Kidney (tissue), 14 donors: ENCODE data around the gene CIBAR2. TPM values are rescaled to one million over a fixed set of nuclear protein-coding genes. Genes with fewer than 3 reads are reported as not detected.

Experiments used
- DNase-seq, 5 donors: peaks; one replicate each; pipeline ENCODE4 v3.0.0-alpha.2; 2013 to 2020
- FAIRE-seq: peaks from 2 replicates; lab custom pipeline; 2012; peaks lifted over from hg19 to GRCh38; lab: Jason Lieb, UNC
- H3K27ac ChIP-seq, 2 donors: one replicate each; pipeline ENCODE4 v1.7.0; 2013; ENCODE audit warnings: low read depth in 2 of 2, low read length in 2 of 2, inconsistent platforms in 1 of 2
- H3K27me3 ChIP-seq: one replicate; pipeline ENCODE4 v1.7.1; 2013; ENCODE audit warnings: low read length, inconsistent platforms; ENCODE audit not compliant: control insufficient read depth, insufficient read depth
- H3K36me3 ChIP-seq, 3 donors: one replicate each; pipeline versions ENCODE4 v1.7.0 to v1.7.1; 2013; ENCODE audit warnings: low read length in 3 of 3, control low read depth in 1 of 3, inconsistent platforms in 1 of 3; ENCODE audit not compliant: insufficient read depth in 3 of 3, control insufficient read depth in 2 of 3
- H3K4me1 ChIP-seq, 3 donors: one replicate each; pipeline versions ENCODE4 v1.7.0 to v1.7.1; 2013; ENCODE audit warnings: low read length in 3 of 3, inconsistent platforms in 1 of 3, low read depth in 1 of 3; ENCODE audit not compliant: control insufficient read depth in 2 of 3, insufficient read depth in 2 of 3
- H3K4me3 ChIP-seq, 3 donors: one replicate each; pipeline versions ENCODE4 v1.7.0 to v1.8.1; 2013; ENCODE audit warnings: low read length in 3 of 3, control low read depth in 1 of 3, inconsistent platforms in 1 of 3
- H3K9ac ChIP-seq, 3 donors: one replicate each; pipeline versions ENCODE4 v1.7.0 to v1.7.1; 2013; ENCODE audit warnings: low read length in 3 of 3, control low read depth in 1 of 3, inconsistent platforms in 1 of 3
- H3K9me3 ChIP-seq, 3 donors: one replicate each; pipeline versions ENCODE4 v1.7.0 to v1.7.1; 2013; ENCODE audit warnings: low read length in 3 of 3, control low read depth in 1 of 3, inconsistent platforms in 1 of 3; ENCODE audit not compliant: control insufficient read depth in 2 of 3, insufficient read depth in 1 of 3
- intact Hi-C: fragments of 100-400 bp; cut with DNase I; formaldehyde crosslinking; loops from one replicate; pipeline ENCODE4 v1.11.1; 2022
- polyA plus RNA-seq: library from polyadenylated mRNA; stranded (reverse); fragments of 350-450 nt; fragmentation: Illumina TruSeq; extraction: RNeasy Lipid Tissue Mini Kit (QIAGEN cat#74804); gene quantifications from one replicate; pipeline ENCODE4 v1.2.3, GENCODE V29; 2014; ENCODE audit warnings: low read depth, low replicate concordance; ENCODE audit not compliant: insufficient read depth
- total RNA-seq: library from RNA; stranded (reverse); fragmentation: NEBNext Ultra II Directional; extraction: Animal tissue kit (Norgen Biotek cat#: 25700); gene quantifications from one replicate; pipeline ENCODE4 v1.2.1, GENCODE V29; 2021
- TF ChIP-seq, protein P1 (sequence below): IDR thresholded peaks from 3 replicates; pipeline ENCODE4 v1.5.1; 2012; ENCODE audit warnings: mild to moderate bottlenecking, moderate library complexity, borderline replicate concordance; ENCODE audit not compliant: insufficient read depth; ENCODE audit errors: extremely low read depth
- donor health status: control.
- donor health status: control.
- donor health status: control.
- donor health status: control.
- donor health status: control.
- donor health status: DM: yes; HTN: yes; CAD: no.
- donor health status: Normal renal cell carcinoma (clear cell type).

Gene CIBAR2
- total and polyA plus RNA-seq, 2 donors from 2014 or later = 1.6 TPM; not detected in 1

DNA sequence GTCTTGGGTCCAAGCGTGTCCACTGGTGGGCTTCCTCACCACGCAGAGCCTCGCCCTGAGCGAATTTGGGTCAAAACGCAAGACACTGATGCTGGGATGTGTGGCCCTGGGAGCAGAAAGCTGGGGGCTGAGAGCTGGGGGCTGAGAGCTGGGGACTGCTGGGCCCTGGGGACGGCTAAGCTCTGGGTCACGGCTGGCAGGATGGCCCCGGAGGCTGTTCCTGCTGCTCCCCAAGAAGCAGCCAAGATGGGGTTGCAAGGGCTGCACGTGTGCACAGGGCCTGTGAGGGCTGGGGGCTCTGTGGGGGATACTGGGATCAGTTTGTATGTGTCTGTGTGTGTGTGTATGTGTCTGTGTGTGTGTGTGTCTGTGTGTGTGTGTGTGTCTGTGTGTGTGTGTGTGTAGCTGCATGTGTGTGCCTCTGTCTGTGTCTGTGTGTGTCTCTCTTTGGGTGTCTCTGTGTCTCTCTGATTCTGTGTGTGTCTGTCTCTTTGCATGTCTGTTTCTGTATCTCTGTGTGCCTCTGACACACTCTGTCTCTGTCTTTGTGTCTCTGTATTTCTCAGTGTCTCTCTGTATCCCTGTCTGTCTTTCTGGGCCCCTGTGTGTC, 38.2 kb upstream of the CIBAR2 start:
- TF ChIP-seq, protein P1, sequence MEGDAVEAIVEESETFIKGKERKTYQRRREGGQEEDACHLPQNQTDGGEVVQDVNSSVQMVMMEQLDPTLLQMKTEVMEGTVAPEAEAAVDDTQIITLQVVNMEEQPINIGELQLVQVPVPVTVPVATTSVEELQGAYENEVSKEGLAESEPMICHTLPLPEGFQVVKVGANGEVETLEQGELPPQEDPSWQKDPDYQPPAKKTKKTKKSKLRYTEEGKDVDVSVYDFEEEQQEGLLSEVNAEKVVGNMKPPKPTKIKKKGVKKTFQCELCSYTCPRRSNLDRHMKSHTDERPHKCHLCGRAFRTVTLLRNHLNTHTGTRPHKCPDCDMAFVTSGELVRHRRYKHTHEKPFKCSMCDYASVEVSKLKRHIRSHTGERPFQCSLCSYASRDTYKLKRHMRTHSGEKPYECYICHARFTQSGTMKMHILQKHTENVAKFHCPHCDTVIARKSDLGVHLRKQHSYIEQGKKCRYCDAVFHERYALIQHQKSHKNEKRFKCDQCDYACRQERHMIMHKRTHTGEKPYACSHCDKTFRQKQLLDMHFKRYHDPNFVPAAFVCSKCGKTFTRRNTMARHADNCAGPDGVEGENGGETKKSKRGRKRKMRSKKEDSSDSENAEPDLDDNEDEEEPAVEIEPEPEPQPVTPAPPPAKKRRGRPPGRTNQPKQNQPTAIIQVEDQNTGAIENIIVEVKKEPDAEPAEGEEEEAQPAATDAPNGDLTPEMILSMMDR = no peak
- Histone ChIP-seq H3K4me1 (peaks cover 4 to 31% (median 28%) of the 10 kb centered on the region in 3 donors), H3K4me3 (no peak overlapping the region), H3K27ac (no peak overlapping the region), H3K36me3 (no peaks in the 10 kb centered on the region), H3K9me3 (no peaks in the 10 kb centered on the region), H3K9ac (no peak overlapping the region), H3K27me3 (no peaks in the 10 kb centered on the region)
- intact Hi-C loops = no loop called here
- FAIRE-seq = no peak
- DNase-seq = no peak

- TF ChIP-seq, protein P1 = no peak
- peak in 1 of 5 donors; percentile 73 for DNase-seq
- Histone ChIP-seq H3K9ac (no peak overlapping the region), H3K9me3 (no peaks in the 10 kb centered on the region), H3K4me1 (peaks cover 4 to 31% (median 30%) of the 10 kb centered on the region in 3 donors), H3K27ac (no peak overlapping the region), H3K36me3 (no peaks in the 10 kb centered on the region), H3K27me3 (no peaks in the 10 kb centered on the region), H3K4me3 (no peak overlapping the region)
- intact Hi-C loops = no loop called here
- no peak for FAIRE-seq
These were observed 37.5 kb upstream of the CIBAR2 start for GRCh38 chr16:85149776-85150175.

GRCh38 chr16:85148931-85149330, 36.7 kb upstream of the CIBAR2 start:
- DNase-seq (peak in 1 of 5 donors; percentile 55), FAIRE-seq (no peak)
- no peaks in the 10 kb centered on the region for H3K9me3 ChIP-seq
- intact Hi-C loops = no loop called here
- H3K36me3 ChIP-seq = no peaks in the 10 kb centered on the region
- H3K4me1 ChIP-seq = peaks cover 4 to 32% (median 30%) of the 10 kb centered on the region in 3 donors
- no peak overlapping the region for H3K27ac ChIP-seq
- TF ChIP-seq, protein P1 = no peak
- no peak overlapping the region for H3K4me3 ChIP-seq
- no peak overlapping the region for H3K9ac ChIP-seq
- H3K27me3 ChIP-seq = no peaks in the 10 kb centered on the region
